HG03342 (cell line): ENCODE measurements around the gene PPP2R2B.
"Not testable (repeated sequence)": the region's sequence is repeated elsewhere in the genome, so short reads cannot be mapped to it uniquely, and the experiment has no call there.

Source experiments
- ATAC-seq: cut with Tn5 transposase; IDR thresholded peaks from one replicate; pipeline ENCODE4 v1.9.1; 2021; ENCODE audit warnings: mild to moderate bottlenecking, moderate library complexity; ENCODE audit not compliant: unreplicated experiment

The PPP2R2B gene

GRCh38 chr5:146623666-146624065, 254.9 kb downstream of the PPP2R2B start:
- no peak for ATAC-seq

GRCh38 chr5:146623009-146623408, 255.5 kb downstream of the PPP2R2B start:
- no peak for ATAC-seq

- no peak for ATAC-seq
These were observed 256.2 kb downstream of the PPP2R2B start for GRCh38 chr5:146622391-146622790.

GRCh38 chr5:146620669-146621051, 257.9 kb downstream of the PPP2R2B start:
- ATAC-seq = no peak

GRCh38 chr5:146620031-146620668, 258.4 kb downstream of the PPP2R2B start:
- no peak for ATAC-seq

- ATAC-seq = no peak
These were observed 260.1 kb downstream of the PPP2R2B start for GRCh38 chr5:146618434-146618833.

GRCh38 chr5:146609731-146610130, 268.8 kb downstream of the PPP2R2B start:
- not testable (repeated sequence) for ATAC-seq

GRCh38 chr5:146607659-146608332, 270.8 kb downstream of the PPP2R2B start:
- no peak for ATAC-seq

GRCh38 chr5:146606893-146607292, 271.7 kb downstream of the PPP2R2B start:
- ATAC-seq = no peak

GRCh38 chr5:146600376-146600775, 278.2 kb downstream of the PPP2R2B start:
- ATAC-seq = no peak

GRCh38 chr5:146599261-146599660, 279.3 kb downstream of the PPP2R2B start:
- no peak for ATAC-seq

- no peak for ATAC-seq
These were observed 283.5 kb downstream of the PPP2R2B start for GRCh38 chr5:146595088-146595487.

- no peak for ATAC-seq
These were observed 286.2 kb downstream of the PPP2R2B start for GRCh38 chr5:146592352-146592751.

- no peak for ATAC-seq
These were observed 289.6 kb downstream of the PPP2R2B start for GRCh38 chr5:146589028-146589345.

GRCh38 chr5:146588331-146589027, 290.1 kb downstream of the PPP2R2B start:
- ATAC-seq = no peak

GRCh38 chr5:146586752-146587151, 291.8 kb downstream of the PPP2R2B start:
- no peak for ATAC-seq

- ATAC-seq = no peak
These were observed 293.8 kb downstream of the PPP2R2B start for GRCh38 chr5:146584750-146585149.

- ATAC-seq = no peak
These were observed 296.4 kb downstream of the PPP2R2B start for GRCh38 chr5:146582051-146582596.

GRCh38 chr5:146580237-146580636, 298.3 kb downstream of the PPP2R2B start:
- ATAC-seq = no peak

- ATAC-seq = no peak
These were observed 303.8 kb downstream of the PPP2R2B start for GRCh38 chr5:146574713-146575112.

GRCh38 chr5:146568161-146568560, 310.4 kb downstream of the PPP2R2B start:
- no peak for ATAC-seq
